Measurements from ENCODE around the gene PMVK.
"Not testable (repeated sequence)": the region's sequence is repeated elsewhere in the genome, so short reads cannot be mapped to it uniquely, and the experiment has no call there.

Gene PMVK

GRCh38 chr1:154912755-154913154, 23.8 kb downstream of the PMVK start:
- DNase-seq (ENCODE audit: low spot score): no peak

- no peak for DNase-seq (ENCODE audit: low spot score)
Observed at GRCh38 chr1:154911691-154912550, 24.6 kb downstream of the PMVK start.

- no peak for DNase-seq (ENCODE audit: low spot score)
Observed at GRCh38 chr1:154910851-154911250, 25.7 kb downstream of the PMVK start.

- no peak for DNase-seq (ENCODE audit: low spot score)
Observed at GRCh38 chr1:154908937-154909336, 27.6 kb downstream of the PMVK start.

- not testable (repeated sequence) for DNase-seq (ENCODE audit: low spot score)
Observed at GRCh38 chr1:154908129-154908528, 28.4 kb downstream of the PMVK start.

- DNase-seq (ENCODE audit: low spot score): no peak
Observed at GRCh38 chr1:154906621-154907081, 29.9 kb downstream of the PMVK start.

- DNase-seq (ENCODE audit: low spot score): no peak
Observed at GRCh38 chr1:154902938-154903566, 33.5 kb downstream of the PMVK start.

- DNase-seq (ENCODE audit: low spot score): no peak
Observed at GRCh38 chr1:154901591-154901990, 34.9 kb downstream of the PMVK start.

GRCh38 chr1:154899041-154899440, 37.5 kb downstream of the PMVK start:
- no peak for DNase-seq (ENCODE audit: low spot score)

- no peak for DNase-seq (ENCODE audit: low spot score)
Observed at GRCh38 chr1:154896771-154897286, 39.7 kb downstream of the PMVK start.

GRCh38 chr1:154895798-154896197, 40.7 kb downstream of the PMVK start:
- DNase-seq (ENCODE audit: low spot score): no peak

- DNase-seq (ENCODE audit: low spot score): no peak
Observed at GRCh38 chr1:154891452-154891851, 45.1 kb downstream of the PMVK start.

GRCh38 chr1:154888757-154889156, 47.8 kb downstream of the PMVK start:
- no peak for DNase-seq (ENCODE audit: low spot score)

GRCh38 chr1:154886281-154887015, 50.1 kb downstream of the PMVK start:
- no peak for DNase-seq (ENCODE audit: low spot score)

GRCh38 chr1:154884869-154885701, 51.4 kb downstream of the PMVK start:
- no peak for DNase-seq (ENCODE audit: low spot score)

- no peak for DNase-seq (ENCODE audit: low spot score)
Observed at GRCh38 chr1:154883919-154884868, 52.3 kb downstream of the PMVK start.

GRCh38 chr1:154881820-154882535, 54.5 kb downstream of the PMVK start:
- no peak for DNase-seq (ENCODE audit: low spot score)

GRCh38 chr1:154880671-154881070, 55.8 kb downstream of the PMVK start:
- no peak for DNase-seq (ENCODE audit: low spot score)

GRCh38 chr1:154879038-154879421, 57.5 kb downstream of the PMVK start:
- DNase-seq (ENCODE audit: low spot score): no peak
